GM18517 (cell line): Measurements from ENCODE around the gene SCUBE3.

Experiments used
- ATAC-seq: cut with Tn5 transposase; IDR thresholded peaks from one replicate; pipeline ENCODE4 v1.9.1; 2021; ENCODE audit warnings: mild to moderate bottlenecking, moderate library complexity; ENCODE audit not compliant: unreplicated experiment

The SCUBE3 gene

GRCh38 chr6:35209081-35209480 lies 4.7 kb upstream of the SCUBE3 start:
- ATAC-seq, result no peak

GRCh38 chr6:35209622-35210247 lies 4.0 kb upstream of the SCUBE3 start:
- no peak for ATAC-seq

- ATAC-seq, result no peak
Measured at GRCh38 chr6:35213298-35213791, 411 bp upstream of the SCUBE3 start.

- ATAC-seq, result no peak
Measured at GRCh38 chr6:35214869-35215664, 1.3 kb downstream of the SCUBE3 start.

GRCh38 chr6:35215665-35216411 lies 2.1 kb downstream of the SCUBE3 start:
- ATAC-seq, result no peak

GRCh38 chr6:35216412-35216732 lies 2.6 kb downstream of the SCUBE3 start:
- ATAC-seq, result no peak

- ATAC-seq, result no peak
Measured at GRCh38 chr6:35216851-35217811, 3.4 kb downstream of the SCUBE3 start.

GRCh38 chr6:35218021-35218420 lies 4.3 kb downstream of the SCUBE3 start:
- ATAC-seq, result no peak

- no peak for ATAC-seq
Measured at GRCh38 chr6:35218456-35218855, 4.7 kb downstream of the SCUBE3 start.

- ATAC-seq, result no peak
Measured at GRCh38 chr6:35219683-35220326, 6.0 kb downstream of the SCUBE3 start.

GRCh38 chr6:35220711-35221110 lies 7.0 kb downstream of the SCUBE3 start:
- ATAC-seq, result no peak

GRCh38 chr6:35223396-35223795 lies 9.6 kb downstream of the SCUBE3 start:
- ATAC-seq, result no peak

- no peak for ATAC-seq
Measured at GRCh38 chr6:35224720-35225119, 11.0 kb downstream of the SCUBE3 start.

- ATAC-seq, result no peak
Measured at GRCh38 chr6:35228481-35228880, 14.7 kb downstream of the SCUBE3 start.

- no peak for ATAC-seq
Measured at GRCh38 chr6:35229304-35229703, 15.5 kb downstream of the SCUBE3 start.

- no peak for ATAC-seq
Measured at GRCh38 chr6:35230498-35230897, 16.7 kb downstream of the SCUBE3 start.

GRCh38 chr6:35230950-35231349 lies 17.2 kb downstream of the SCUBE3 start:
- ATAC-seq, result no peak

GRCh38 chr6:35231563-35231962 lies 17.8 kb downstream of the SCUBE3 start:
- ATAC-seq, result no peak

GRCh38 chr6:35234901-35235300 lies 21.1 kb downstream of the SCUBE3 start:
- no peak for ATAC-seq

- ATAC-seq, result no peak
Measured at GRCh38 chr6:35236223-35236622, 22.5 kb downstream of the SCUBE3 start.
